WERI-Rb-1 (cell line): ENCODE results near the gene FAM167B.
"Not testable (repeated sequence)": the region's sequence is repeated elsewhere in the genome, so short reads cannot be mapped to it uniquely, and the experiment has no call there.

Source experiments
- DNase-seq: peaks from one replicate; pipeline ENCODE4 v3.0.0-alpha.2; 2020
- H3K27ac ChIP-seq: fragments of 250-450 bp; sonication (Bioruptor Pico); 2 replicates; pipeline ENCODE4 v1.5.1; 2020; ENCODE audit warnings: mild to moderate bottlenecking, moderate library complexity
- H3K27me3 ChIP-seq: fragments of 250-450 bp; sonication (Bioruptor Pico); 2 replicates; pipeline ENCODE4 v1.5.1; 2021; ENCODE audit warnings: mild to moderate bottlenecking, low read depth, moderate library complexity; ENCODE audit not compliant: insufficient read depth, severe bottlenecking
- H3K36me3 ChIP-seq: fragments of 250-450 bp; sonication (Bioruptor Pico); 2 replicates; pipeline ENCODE4 v1.5.1; 2020; ENCODE audit warnings: mild to moderate bottlenecking, moderate library complexity
- H3K4me3 ChIP-seq: 2 replicates; pipeline ENCODE4 v1.5.1; 2011; ENCODE audit warnings: low read depth, mild to moderate bottlenecking, control low read depth, low read length
- H3K9me3 ChIP-seq: fragments of 250-450 bp; sonication (Bioruptor Pico); 2 replicates; pipeline ENCODE4 v1.5.1; 2021; ENCODE audit warnings: mild to moderate bottlenecking, moderate library complexity; ENCODE audit not compliant: severe bottlenecking
- TF ChIP-seq, protein P1 (sequence below): IDR thresholded peaks from 2 replicates; pipeline ENCODE4 v1.5.1; 2011; ENCODE audit warnings: low read depth, mild to moderate bottlenecking, control low read depth, inconsistent platforms, low read length

FAM167B gene

DNA sequence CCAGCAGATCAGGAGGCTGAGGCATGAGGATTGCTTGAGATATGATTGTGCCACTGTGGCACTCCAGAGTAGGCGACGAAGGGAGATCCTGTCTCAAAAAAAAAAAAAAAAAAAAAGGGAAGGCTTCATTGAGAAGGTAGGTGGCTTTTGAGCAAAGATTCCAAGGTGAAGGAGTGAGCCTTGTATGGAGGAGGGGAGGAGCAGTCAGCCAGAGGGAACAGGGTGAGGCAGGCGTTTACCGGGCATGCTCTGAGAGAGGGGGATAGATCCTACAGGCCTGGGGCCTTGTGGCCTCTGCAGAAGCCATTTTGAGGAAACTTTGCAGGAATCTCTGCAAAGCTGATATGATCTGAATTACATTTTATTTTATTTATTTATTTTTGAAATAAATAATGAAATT, 39.7 kb downstream of the FAM167B start:
- no peak overlapping the region for H3K4me3 ChIP-seq
- no peak overlapping the region for H3K27ac ChIP-seq
- no peaks in the 10 kb centered on the region for H3K27me3 ChIP-seq
- H3K9me3 ChIP-seq = no peaks in the 10 kb centered on the region
- DNase-seq = no peak
- H3K36me3 ChIP-seq = no peaks in the 10 kb centered on the region
- TF ChIP-seq, protein P1, sequence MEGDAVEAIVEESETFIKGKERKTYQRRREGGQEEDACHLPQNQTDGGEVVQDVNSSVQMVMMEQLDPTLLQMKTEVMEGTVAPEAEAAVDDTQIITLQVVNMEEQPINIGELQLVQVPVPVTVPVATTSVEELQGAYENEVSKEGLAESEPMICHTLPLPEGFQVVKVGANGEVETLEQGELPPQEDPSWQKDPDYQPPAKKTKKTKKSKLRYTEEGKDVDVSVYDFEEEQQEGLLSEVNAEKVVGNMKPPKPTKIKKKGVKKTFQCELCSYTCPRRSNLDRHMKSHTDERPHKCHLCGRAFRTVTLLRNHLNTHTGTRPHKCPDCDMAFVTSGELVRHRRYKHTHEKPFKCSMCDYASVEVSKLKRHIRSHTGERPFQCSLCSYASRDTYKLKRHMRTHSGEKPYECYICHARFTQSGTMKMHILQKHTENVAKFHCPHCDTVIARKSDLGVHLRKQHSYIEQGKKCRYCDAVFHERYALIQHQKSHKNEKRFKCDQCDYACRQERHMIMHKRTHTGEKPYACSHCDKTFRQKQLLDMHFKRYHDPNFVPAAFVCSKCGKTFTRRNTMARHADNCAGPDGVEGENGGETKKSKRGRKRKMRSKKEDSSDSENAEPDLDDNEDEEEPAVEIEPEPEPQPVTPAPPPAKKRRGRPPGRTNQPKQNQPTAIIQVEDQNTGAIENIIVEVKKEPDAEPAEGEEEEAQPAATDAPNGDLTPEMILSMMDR = no peak

DNA sequence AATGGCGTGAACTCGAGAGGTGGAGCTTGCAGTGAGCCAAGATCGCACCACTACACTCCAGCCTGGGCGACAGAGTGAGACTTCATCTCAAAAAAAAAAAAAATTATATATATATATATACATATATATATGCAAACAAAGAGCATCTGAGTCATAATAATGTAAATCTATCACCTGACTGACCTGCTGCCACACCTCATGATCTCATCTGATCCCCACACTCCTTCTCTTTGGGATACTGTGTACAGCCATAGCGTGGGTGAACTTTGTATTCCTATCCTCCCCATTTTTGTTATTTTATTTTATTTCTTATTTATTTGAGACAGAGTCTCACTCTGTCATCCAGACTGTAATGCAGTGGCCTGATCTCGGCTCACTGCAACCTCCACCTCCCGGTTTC, 42.2 kb downstream of the FAM167B start:
- Histone ChIP-seq H3K9me3 (no peaks in the 10 kb centered on the region), H3K27me3 (no peaks in the 10 kb centered on the region), H3K36me3 (peaks cover 7% of the 10 kb centered on the region), H3K27ac (no peak overlapping the region), H3K4me3 (no peak overlapping the region)
- TF ChIP-seq, protein P1 = no peak
- no peak for DNase-seq

GRCh38 chr1:32291145-32291707, 44.2 kb downstream of the FAM167B start:
- Histone ChIP-seq H3K4me3 (peak overlapping the region; percentile 87), H3K27me3 (no peaks in the 10 kb centered on the region), H3K9me3 (no peaks in the 10 kb centered on the region), H3K27ac (peak overlapping the region; percentile 81), H3K36me3 (peaks cover 18% of the 10 kb centered on the region)
- TF ChIP-seq, protein P1 = no peak
- no peak for DNase-seq

DNA sequence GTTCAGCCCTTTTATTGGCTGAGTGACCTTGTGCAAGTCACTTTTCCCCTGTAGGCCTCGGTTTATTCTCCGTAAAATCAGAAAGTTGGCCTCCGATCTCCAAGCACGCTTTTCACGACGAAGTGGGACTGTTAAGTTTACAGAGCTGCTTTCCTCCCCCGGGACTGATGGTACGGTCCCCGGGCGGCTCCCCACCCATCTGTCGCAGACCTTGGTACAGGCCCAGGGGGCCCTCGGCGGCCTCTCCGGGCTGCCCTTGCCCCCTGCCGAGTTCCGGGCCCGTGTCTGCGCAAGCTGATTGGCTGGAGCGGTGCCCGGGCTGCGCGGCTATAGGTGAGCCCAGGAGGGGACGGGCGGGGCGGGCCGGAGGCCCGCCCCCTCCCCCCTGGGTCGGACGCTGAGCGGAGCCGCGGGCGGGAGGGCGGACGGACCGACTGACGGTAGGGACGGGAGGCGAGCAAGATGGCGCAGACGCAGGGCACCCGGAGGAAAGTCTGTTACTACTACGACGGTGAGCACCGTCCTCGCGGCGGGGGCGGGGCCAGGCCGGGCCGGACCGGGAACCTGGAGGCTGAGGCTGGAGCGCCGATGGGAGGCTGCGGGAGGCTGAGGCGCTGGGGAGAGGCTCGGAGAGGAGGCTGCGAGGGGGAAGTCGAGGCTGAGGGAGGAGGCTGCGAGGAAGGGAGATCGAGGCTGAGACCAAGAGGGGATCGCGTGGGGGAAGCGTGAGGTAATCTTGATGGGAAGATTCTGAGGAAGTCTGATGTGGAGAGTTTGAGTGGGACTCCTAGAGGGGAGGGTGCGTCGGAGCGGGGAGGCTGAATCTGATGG, 44.9 kb downstream of the FAM167B start, which contains the start of gene HDAC1:
Gene HDAC1, plus strand, starts transcription at position 376 of the 831 bp plus-strand sequence. Its CDS starts 87 bp downstream, at position 463.
- Histone ChIP-seq H3K27ac (peak within 1 kb of the TSS; percentile 81), H3K9me3 (no peaks in the 10 kb centered on the region), H3K36me3 (peaks cover 22% of the 10 kb centered on the region), H3K27me3 (no peaks in the 10 kb centered on the region), H3K4me3 (peak within 1 kb of the TSS; percentile 87)
- peak; percentile 98 for DNase-seq
- TF ChIP-seq, protein P1 = no peak

DNA sequence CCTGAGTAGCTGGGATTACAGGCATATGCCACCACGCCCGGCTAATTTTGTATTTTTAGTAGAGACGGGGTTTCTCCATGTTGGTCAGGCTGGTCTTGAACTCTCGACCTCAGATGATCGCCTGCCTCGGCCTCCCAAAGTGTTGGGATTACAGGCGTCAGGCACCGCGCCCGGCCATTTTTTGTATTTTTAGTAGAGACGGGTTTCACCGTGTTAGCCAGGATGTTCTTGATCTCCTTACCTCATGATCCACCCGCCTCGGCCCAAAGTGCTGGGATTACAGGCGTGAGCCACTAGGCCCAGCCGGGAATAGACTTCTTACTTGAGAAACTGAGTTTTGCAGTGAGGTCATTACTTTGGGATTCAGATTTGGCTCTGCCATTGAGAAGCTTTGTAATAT, 51.2 kb downstream of the FAM167B start:
- H3K27me3 ChIP-seq, H3K4me3 ChIP-seq, H3K9me3 ChIP-seq: not testable (repeated sequence)
- Histone ChIP-seq H3K27ac (peak overlapping the region; percentile 41), H3K36me3 (peaks cover 58% of the 10 kb centered on the region)
- DNase-seq = peak; percentile 45
